ENCODE data around the gene FDX1.

Gene FDX1

DNA sequence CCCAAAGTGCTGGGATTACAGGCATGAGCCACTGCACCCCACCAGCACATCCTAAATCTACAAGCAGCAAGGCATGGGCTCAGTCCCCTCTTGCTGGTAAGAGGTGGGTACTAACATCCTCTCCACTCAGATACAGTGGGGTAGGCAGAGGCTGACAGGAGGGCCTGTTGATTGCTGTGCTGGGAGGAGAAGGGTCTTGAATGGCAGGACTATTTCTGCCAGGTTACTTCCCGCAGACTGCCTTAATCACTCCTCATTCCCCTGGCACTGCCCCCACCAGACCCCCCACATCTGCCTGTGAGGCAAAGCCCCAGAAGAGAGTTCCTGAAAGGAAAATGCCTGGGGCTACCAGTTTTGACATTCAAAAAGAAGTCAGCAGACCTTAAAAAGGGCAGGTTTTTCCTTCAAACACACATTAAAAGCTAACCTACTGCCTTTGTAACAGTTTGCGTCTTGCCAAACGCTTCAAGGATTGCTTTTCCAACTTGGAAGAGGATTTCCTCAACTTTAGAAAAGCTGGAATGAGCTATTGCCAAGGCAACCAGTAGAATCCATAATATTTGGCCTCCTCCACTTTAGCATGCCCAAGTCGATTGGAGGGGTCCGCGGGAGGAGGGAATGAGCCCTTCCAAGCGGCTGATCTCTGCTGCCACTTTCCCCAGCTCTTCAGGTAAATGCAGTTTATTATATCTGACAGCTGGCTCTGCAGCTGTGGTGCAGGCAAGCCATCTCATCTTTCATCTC lies 62.0 kb downstream of the FDX1 start:
- DNase-seq (ENCODE audit: insufficient read length, low spot score) = no peak
- FAIRE-seq = no peak
- no peak for TF ChIP-seq POLR2A (IDR thresholded peaks at IDR 0.05; ENCODE audit: low read depth, low read length)

DNA sequence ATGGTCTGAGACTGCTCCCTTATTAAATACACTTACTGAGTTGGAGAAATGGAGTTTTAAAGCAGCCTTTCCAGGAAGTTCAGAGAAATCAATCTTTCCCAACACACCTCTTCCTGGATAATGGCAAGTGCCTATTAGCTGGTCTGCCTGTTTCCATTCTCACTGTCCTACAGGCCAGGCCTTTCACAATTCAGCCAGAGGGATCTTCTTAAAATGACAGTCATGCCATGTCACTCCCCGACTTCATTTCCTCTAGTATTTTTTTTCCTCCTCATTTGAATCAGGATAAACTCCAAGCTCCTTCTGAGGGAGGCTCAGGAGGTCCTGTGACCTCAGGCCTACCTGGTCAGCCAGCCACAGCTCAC lies 62.6 kb downstream of the FDX1 start:
- DNase-seq (ENCODE audit: insufficient read length, low spot score) (no peak), FAIRE-seq (no peak)
- TF ChIP-seq POLR2A (IDR thresholded peaks at IDR 0.05; ENCODE audit: low read depth, low read length) = no peak

DNA sequence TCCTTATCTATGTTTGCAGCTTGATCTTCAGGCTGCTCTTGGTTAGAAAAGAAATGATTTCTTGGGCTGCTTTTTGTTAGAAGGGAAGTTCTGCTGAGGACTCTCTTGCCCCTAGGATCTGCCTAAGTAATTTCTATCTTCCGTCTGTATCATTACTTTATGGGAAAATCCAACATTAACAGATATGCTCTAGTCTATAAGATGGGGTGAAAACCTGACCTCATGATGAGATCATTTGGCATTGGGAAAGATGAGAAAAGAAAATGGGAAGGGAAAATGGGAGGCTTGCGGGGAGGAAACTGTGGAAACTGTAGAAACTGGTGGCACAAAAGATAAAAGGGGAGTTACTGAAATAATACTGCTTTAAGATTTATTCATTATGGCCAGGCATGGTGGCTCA lies 63.6 kb downstream of the FDX1 start:
- TF ChIP-seq POLR2A (IDR thresholded peaks at IDR 0.05; ENCODE audit: low read depth, low read length) = no peak
- DNase-seq (ENCODE audit: insufficient read length, low spot score) (no peak), FAIRE-seq (no peak)

DNA sequence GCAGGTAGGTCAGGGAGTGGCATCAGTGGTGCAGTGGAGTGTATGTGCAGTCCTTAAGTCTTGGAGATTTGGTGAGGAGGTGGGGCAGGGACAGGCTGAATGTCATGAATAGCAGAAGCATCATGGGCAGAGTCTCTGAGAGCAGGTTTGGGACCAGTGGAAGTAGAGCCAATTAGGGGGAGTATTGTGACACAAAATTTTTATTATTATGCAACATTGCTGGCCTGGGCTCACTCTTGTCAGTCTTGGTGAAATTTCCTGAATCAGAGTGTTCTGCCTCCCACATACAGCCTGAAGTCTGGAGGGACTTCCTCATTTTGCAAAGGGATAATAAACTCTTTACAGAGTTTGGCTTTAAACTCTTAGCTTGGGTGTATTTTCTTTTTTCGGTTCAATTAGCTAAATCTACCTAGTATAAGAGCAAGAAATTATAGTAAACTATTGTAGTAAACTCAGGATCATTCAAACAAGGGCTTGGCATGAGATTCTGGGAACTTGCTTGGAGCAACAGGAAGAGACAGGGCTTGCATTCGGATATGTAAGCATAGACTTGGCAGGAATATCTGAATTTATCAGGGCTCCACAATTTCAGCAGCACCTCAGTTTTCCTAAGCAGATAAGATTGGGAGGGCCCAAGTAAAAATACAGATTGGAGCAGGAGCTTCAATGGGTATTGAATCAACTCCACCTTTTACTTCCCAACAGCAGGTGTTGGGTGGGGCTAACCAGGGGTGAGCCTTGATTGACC lies 67.7 kb downstream of the FDX1 start:
- DNase-seq (ENCODE audit: insufficient read length, low spot score) (no peak), FAIRE-seq (no peak)
- TF ChIP-seq POLR2A (IDR thresholded peaks at IDR 0.05; ENCODE audit: low read depth, low read length) = no peak

DNA sequence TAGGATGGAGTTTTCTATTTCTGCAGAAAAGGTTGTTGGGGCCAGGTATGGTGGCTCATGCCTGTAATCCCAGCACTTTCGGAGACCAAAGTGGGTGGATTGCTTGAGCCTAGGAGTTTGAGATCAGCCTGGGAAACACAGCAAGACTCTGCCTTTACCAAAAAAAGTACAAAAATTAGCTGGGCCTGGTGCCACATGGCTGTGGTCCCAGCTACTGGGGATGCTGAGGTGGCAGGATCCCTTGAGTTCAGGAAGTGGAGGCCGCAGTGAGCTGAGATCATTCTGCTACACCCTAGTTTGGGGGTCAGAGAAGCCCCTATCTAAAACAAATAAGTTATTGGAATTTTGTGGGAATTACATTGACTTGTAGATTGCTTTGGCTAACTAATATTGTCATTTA lies 71.7 kb downstream of the FDX1 start:
- no peak for DNase-seq (ENCODE audit: insufficient read length, low spot score)
- no peak for TF ChIP-seq POLR2A (IDR thresholded peaks at IDR 0.05; ENCODE audit: low read depth, low read length)
- FAIRE-seq = no peak

DNA sequence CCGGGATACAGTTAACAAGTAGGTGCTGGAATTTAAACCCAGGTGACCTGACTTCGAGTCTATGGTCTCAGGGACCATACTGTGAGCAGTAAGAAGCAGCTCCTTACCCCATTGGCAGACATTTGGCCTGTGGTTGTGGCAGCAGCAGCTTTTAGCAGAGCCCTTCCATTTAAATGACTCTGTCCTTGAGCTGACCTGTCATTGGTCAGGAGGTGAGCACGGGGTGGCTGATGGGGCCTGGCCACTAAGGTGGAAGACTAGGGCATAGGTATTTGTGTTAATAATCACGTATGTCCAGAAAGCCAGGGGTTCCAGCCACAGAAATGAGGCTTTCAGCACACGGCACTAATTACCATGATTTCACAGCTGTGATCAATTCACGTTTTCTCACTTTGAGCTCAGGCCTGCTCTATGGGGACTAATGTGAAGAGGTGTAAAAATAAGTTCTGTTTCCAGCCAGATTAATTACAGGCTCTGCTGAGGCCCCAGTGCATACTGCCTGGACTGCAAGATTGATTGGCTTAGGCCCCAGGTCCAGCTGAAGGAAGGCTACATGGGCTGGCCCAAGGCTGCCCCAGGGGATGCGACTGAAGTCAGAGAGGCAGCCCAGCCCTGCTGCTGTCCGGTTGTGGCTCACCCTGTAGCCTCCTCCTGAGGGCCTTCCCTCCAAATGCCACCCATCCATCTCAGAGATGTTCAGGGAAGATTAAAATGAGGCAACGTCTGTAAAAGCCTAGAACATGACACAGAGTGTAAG lies 76.0 kb downstream of the FDX1 start:
- no peak for TF ChIP-seq POLR2A (IDR thresholded peaks at IDR 0.05; ENCODE audit: low read depth, low read length)
- no peak for FAIRE-seq
- no peak for DNase-seq (ENCODE audit: insufficient read length, low spot score)

DNA sequence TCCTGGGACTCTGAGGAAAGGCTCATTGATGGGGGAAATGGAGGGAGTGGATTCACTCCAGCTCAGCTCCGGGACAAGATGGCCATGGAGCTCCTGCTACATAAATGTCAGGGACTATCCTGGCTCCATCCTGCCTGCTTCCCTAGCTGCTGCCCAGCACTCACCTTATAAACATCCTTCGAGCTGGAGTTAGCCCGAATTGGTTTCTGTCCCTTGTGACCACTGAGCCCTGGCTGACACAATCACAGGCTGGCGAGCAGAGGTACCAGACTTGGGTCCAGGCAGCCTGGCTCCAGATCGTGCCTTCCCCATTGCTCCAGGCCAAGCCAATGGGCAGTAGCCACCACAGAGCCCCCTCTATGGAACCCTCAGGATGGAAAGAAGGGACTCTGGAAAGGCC lies 77.6 kb downstream of the FDX1 start:
- TF ChIP-seq POLR2A (IDR thresholded peaks at IDR 0.05; ENCODE audit: low read depth, low read length) = no peak
- DNase-seq (ENCODE audit: insufficient read length, low spot score) (no peak), FAIRE-seq (no peak)

DNA sequence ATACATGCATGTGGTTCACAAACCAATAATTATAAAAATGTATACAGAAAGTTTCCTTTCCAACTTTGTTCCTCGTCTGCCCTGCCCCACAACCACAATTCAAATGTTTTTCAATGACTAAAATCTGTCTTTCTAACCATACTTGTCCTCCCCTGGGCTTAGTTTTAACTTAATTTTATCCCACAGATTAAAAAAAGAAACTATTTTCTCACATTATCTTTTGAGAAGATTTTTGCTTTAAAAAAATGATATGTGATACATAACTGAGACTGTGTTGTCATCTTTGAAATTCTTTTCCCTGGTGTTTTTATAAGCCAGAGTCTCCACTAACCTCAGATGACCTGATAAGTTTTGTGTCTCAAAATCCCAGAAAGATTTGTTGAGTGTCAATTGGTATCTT lies 79.0 kb downstream of the FDX1 start:
- FAIRE-seq (no peak), DNase-seq (ENCODE audit: insufficient read length, low spot score) (no peak)
- no peak for TF ChIP-seq POLR2A (IDR thresholded peaks at IDR 0.05; ENCODE audit: low read depth, low read length)

DNA sequence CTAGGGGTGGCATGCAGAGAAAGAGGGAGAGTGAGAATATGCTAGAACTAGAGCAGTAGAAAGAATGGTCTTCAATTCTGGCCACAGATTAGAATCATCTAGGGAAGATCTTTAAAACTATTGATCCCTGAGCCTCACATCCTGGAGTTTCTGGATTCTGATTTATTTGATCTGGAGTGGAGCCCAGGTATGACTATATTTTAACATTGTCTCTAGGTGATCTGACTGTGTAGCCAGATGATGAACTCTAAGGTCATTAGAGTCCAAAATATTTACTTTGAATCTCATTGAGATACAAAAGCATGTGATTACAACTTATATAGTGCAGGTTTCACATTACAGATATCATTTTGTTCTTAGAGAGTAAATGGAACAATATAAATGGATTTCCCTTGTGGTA lies 79.7 kb downstream of the FDX1 start:
- FAIRE-seq = no peak
- no peak for DNase-seq (ENCODE audit: insufficient read length, low spot score)
- TF ChIP-seq POLR2A (IDR thresholded peaks at IDR 0.05; ENCODE audit: low read depth, low read length) = no peak

DNA sequence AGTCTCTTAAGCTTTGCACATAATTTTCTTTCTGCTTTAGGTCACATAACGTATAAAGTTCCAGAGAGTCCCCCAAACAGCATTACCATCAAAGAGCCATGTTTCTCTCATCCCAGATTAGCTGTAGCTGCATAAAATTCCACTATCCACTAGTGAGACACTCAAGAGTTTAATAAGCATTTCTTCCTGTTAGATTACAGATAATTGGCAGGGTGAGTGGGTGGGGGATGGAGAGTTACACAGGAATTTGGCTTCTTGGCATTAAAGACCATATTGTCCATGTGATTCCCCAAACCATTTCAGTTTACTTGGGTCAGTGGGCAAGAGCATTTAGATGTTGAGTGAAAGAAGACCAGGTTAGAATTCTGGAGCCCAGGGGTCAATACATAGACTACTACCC lies 82.3 kb downstream of the FDX1 start:
- DNase-seq (ENCODE audit: insufficient read length, low spot score) (no peak), FAIRE-seq (no peak)
- no peak for TF ChIP-seq POLR2A (IDR thresholded peaks at IDR 0.05; ENCODE audit: low read depth, low read length)

DNA sequence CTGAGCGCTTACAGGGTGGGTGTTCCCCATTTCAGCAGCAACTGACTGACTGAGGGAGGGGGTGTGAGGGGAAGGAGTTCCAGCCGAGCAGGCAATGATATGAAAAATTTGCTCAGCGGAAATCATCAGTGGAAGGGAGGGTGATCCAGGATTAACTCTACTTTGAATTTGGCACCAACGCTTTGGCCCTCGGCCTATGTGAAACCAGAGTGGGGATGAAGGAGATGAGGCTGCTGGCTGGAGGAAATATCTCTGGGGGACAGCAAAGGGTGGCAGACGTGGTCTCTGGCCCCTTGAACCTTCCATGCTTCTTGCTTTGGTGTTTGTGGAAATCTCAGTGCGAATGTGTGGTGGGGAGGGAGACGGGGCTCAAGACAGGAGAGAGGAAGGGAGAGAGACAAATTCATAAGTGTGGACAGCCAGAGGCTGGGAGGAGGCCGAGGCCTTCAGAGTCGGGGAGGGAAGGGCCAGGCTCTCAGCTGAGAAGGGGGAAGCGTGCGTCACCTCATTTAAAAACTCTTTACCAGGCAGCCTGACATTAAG lies 83.6 kb downstream of the FDX1 start:
- DNase-seq (ENCODE audit: insufficient read length, low spot score) (no peak), FAIRE-seq (no peak)

DNA sequence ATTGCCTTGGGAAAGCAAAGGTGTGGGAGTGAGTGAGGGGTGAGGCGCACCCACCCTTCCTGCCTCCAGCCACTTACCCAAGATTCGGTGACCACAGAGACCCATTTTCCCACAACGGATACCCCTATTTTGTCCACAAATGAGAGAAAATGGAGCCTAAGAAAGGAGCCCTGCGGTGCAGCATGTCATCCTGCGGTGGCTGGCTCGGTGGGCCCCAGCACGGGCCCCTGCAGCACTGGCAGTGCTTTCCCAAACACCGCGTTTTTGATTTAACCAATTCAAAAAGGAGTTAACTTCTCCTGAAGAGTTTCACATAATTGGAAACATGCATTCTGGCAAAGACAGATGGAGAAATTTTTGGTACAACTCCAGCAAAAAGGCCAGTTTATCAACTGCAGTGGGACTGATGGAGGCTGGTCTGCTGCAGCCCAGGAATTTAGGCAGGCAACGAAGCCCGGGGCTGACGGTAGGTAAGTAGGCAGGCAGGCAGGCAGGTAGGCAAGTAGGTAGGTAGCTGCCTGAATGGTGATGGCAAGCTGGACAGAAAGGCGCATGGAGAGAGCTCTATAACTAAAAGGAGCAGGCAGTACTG lies 84.2 kb downstream of the FDX1 start:
- TF ChIP-seq POLR2A (IDR thresholded peaks at IDR 0.05; ENCODE audit: low read depth, low read length) = no peak
- FAIRE-seq (no peak), DNase-seq (ENCODE audit: insufficient read length, low spot score) (no peak)

More for the DNA sequence above, 83.6 kb downstream of the FDX1 start:
- TF ChIP-seq POLR2A (IDR thresholded peaks at IDR 0.05; ENCODE audit: low read depth, low read length) = no peak
